ENCODE results near the gene GCFC2. TPM values are rescaled to one million over a fixed set of nuclear protein-coding genes. Genes with fewer than 3 reads are reported as not detected.
A peak's percentile ranks its signal among the peaks of the same experiment; 100 is the strongest.

GCFC2 gene
- total RNA-seq, 2 donors from 2014 or later: 18.6 to 28.7 TPM

DNA sequence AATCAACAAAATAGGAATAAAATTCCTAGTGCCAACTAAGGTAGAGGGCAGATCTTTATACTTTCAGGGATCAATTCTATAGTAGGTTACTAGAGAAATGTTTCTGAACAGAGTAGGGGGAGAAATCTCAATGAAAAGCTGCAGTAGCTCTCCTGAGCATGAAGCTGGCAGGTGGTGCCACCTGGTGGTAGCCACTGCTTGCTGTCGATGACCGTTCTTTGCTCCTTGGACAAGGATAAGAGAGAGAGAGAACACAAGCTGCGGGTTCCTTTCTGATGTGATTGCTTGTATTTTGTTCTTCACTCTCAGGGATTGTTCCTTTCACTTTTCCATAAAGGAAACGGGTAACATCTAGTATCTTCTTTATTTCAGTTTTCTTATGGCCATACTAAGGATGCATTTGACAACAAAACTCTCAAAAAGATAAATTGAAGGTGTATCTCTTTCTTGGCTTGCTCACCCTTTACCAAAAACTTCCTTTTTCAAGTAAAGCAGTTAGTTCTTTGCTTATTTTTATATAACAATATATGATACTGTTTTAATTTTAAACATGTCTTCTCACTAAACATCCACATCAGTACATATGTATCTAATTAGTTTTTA is 82.7 kb downstream of the GCFC2 start:
- H3K36me3 ChIP-seq (ENCODE audit: control insufficient read depth, insufficient read depth, low read length): no peaks in the 10 kb centered on the region
- H3K9me3 ChIP-seq (ENCODE audit: control insufficient read depth, low read length): no peaks in the 10 kb centered on the region
- H3K36me3 Mint-ChIP-seq (ENCODE audit: low read depth): no peaks in the 10 kb centered on the region
- no peak overlapping the region for H3K27ac ChIP-seq (ENCODE audit: low read depth, low read length)
- H3K27me3 Mint-ChIP-seq (ENCODE audit: insufficient read depth): peaks cover 2% of the 10 kb centered on the region
- TF ChIP-seq, protein P1, sequence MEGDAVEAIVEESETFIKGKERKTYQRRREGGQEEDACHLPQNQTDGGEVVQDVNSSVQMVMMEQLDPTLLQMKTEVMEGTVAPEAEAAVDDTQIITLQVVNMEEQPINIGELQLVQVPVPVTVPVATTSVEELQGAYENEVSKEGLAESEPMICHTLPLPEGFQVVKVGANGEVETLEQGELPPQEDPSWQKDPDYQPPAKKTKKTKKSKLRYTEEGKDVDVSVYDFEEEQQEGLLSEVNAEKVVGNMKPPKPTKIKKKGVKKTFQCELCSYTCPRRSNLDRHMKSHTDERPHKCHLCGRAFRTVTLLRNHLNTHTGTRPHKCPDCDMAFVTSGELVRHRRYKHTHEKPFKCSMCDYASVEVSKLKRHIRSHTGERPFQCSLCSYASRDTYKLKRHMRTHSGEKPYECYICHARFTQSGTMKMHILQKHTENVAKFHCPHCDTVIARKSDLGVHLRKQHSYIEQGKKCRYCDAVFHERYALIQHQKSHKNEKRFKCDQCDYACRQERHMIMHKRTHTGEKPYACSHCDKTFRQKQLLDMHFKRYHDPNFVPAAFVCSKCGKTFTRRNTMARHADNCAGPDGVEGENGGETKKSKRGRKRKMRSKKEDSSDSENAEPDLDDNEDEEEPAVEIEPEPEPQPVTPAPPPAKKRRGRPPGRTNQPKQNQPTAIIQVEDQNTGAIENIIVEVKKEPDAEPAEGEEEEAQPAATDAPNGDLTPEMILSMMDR (conservative IDR thresholded peaks at IDR 0.05): peak; percentile 97
- WGBS, 2 experiments (ENCODE audit: insufficient coverage in 1 of 2, insufficient read length in 1 of 2): 0 to 10% methylated on average over 1 to 4 of the region's 4 CpGs
- H3K4me3 ChIP-seq (ENCODE audit: low read length): no peak overlapping the region
- H3K4me3 Mint-ChIP-seq: no peak overlapping the region
- peaks cover 4% of the 10 kb centered on the region for H3K4me1 ChIP-seq (ENCODE audit: control insufficient read depth, insufficient read depth, low read length)
- no peaks in the 10 kb centered on the region for H3K9me3 Mint-ChIP-seq
- no peaks in the 10 kb centered on the region for H3K27me3 ChIP-seq (ENCODE audit: control insufficient read depth, insufficient read depth, low read length, poor library complexity, severe bottlenecking)
- H3K27ac Mint-ChIP-seq: no peak overlapping the region
- peak; percentile 94 for DNase-seq
- H3K9ac ChIP-seq (ENCODE audit: extremely low read depth, low read length, poor library complexity, severe bottlenecking): no peak overlapping the region
- H3K4me1 Mint-ChIP-seq: peaks cover 8% of the 10 kb centered on the region

DNA sequence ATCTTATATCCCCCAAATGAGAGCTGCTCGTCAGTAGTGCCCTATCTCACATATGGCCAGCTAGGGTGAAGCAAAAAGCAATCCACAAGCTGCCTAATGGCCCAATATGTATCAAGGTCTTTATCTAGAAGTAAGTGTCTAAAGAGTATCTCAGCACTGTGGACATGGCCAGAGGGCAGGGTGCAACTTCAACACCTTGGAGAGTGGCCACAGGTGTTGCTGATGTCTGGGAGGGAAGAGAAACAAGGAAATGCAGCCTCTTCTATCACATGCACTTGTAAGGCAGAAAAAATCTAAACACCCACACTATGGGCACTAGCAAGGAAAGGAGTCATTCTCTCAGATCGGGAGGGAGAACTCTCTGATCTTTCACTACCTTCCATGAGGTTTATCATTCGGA is 87.8 kb downstream of the GCFC2 start:
- Mint-ChIP-seq H3K36me3 (ENCODE audit: low read depth) (no peaks in the 10 kb centered on the region), H3K4me3 (no peak overlapping the region), H3K27me3 (ENCODE audit: insufficient read depth) (peaks cover 8% of the 10 kb centered on the region), H3K27ac (no peak overlapping the region), H3K9me3 (no peaks in the 10 kb centered on the region), H3K4me1 (no peaks in the 10 kb centered on the region)
- no peak overlapping the region for H3K4me3 ChIP-seq (ENCODE audit: low read length)
- H3K9ac ChIP-seq (ENCODE audit: extremely low read depth, low read length, poor library complexity, severe bottlenecking): no peak overlapping the region
- WGBS, 2 experiments (ENCODE audit: insufficient coverage in 1 of 2, insufficient read length in 1 of 2): 86 to 95% methylated on average over 3 of the region's 3 CpGs
- TF ChIP-seq, protein P1 (conservative IDR thresholded peaks at IDR 0.05): no peak
- H3K4me1 ChIP-seq (ENCODE audit: control insufficient read depth, insufficient read depth, low read length): no peaks in the 10 kb centered on the region
- DNase-seq: peak; percentile 20
- H3K36me3 ChIP-seq (ENCODE audit: control insufficient read depth, insufficient read depth, low read length): no peaks in the 10 kb centered on the region
- no peaks in the 10 kb centered on the region for H3K27me3 ChIP-seq (ENCODE audit: control insufficient read depth, insufficient read depth, low read length, poor library complexity, severe bottlenecking)
- no peaks in the 10 kb centered on the region for H3K9me3 ChIP-seq (ENCODE audit: control insufficient read depth, low read length)
- no peak overlapping the region for H3K27ac ChIP-seq (ENCODE audit: low read depth, low read length)

DNA sequence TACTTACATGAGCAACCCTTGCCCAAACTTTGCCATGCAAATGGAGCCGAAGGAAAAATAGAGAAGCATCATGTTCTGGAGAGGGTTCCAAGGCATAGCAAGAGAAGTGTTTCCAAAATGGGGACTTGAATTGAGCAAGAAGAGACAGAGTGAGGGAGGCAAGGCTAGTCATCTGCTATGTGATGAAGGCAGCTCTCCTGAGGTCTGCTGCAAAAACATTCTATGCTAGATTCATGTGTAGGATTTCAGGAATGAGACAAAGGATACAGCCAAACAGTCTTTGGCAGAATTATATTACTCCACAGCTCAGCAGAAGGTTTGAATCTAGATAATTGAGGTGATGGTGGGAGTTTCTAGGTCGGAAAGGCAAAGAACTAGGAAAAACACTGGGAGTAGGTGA is 88.2 kb downstream of the GCFC2 start:
- H3K4me1 ChIP-seq (ENCODE audit: control insufficient read depth, insufficient read depth, low read length): no peaks in the 10 kb centered on the region
- no peaks in the 10 kb centered on the region for H3K4me1 Mint-ChIP-seq
- TF ChIP-seq, protein P1 (conservative IDR thresholded peaks at IDR 0.05): no peak
- H3K9me3 Mint-ChIP-seq: no peaks in the 10 kb centered on the region
- H3K36me3 Mint-ChIP-seq (ENCODE audit: low read depth): no peaks in the 10 kb centered on the region
- no peaks in the 10 kb centered on the region for H3K27me3 ChIP-seq (ENCODE audit: control insufficient read depth, insufficient read depth, low read length, poor library complexity, severe bottlenecking)
- H3K27ac ChIP-seq (ENCODE audit: low read depth, low read length): no peak overlapping the region
- H3K36me3 ChIP-seq (ENCODE audit: control insufficient read depth, insufficient read depth, low read length): no peaks in the 10 kb centered on the region
- WGBS, 2 experiments (ENCODE audit: insufficient coverage in 1 of 2, insufficient read length in 1 of 2): 93 to 100% methylated on average over 1 to 2 of the region's 2 CpGs
- peaks cover 8% of the 10 kb centered on the region for H3K27me3 Mint-ChIP-seq (ENCODE audit: insufficient read depth)
- H3K9ac ChIP-seq (ENCODE audit: extremely low read depth, low read length, poor library complexity, severe bottlenecking): no peak overlapping the region
- no peak overlapping the region for H3K4me3 Mint-ChIP-seq
- DNase-seq: peak; percentile 16
- H3K4me3 ChIP-seq (ENCODE audit: low read length): no peak overlapping the region
- no peak overlapping the region for H3K27ac Mint-ChIP-seq
- H3K9me3 ChIP-seq (ENCODE audit: control insufficient read depth, low read length): no peaks in the 10 kb centered on the region
